ENCODE measurements around the gene CXCL6.

GRCh38 chr4:73872316-73873108 is 36.0 kb downstream of the CXCL6 start:
- TF ChIP-seq CTCF (IDR thresholded peaks at IDR 0.05) (no peak), POLR2A (IDR thresholded peaks at IDR 0.05) (no peak), EP300 (IDR thresholded peaks at IDR 0.05) (no peak)
